ENCODE measurements around the gene MAP7. TPM values are rescaled to one million over a fixed set of nuclear protein-coding genes. Genes with fewer than 3 reads are reported as not detected.

MAP7 gene
- total RNA-seq, 1 experiment from 2014 or later = not detected

GRCh38 chr6:136566851-136567250 lies 16.6 kb upstream of the MAP7 start:
- in situ Hi-C loops (cut with HindIII; ENCODE audit: low sequenced_read_pairs) = no loop called here
- no peak for DNase-seq (ENCODE audit: low spot score)

DNA sequence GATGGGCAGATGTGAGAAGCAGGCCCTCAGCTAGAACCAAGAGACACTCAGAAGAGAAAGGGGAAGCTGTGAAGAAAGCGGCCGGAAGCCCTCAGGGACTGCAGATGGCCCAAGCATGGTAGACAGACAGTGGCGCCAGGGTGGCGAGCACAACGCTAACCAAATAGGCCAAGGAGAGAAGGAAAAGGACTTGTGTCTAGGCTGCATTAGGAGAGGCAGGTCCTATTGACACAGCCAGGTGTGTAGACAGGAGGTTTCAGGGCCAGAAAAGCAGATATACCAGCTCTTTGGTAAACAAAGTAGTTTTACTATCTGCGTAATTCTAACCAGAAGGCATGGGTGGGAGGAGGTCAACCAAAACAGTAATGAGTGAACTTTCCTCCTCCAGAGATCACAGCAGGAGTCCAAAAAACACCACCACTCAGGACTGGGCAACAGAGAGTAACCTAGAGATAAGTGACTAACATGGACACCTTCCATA lies 15.8 kb upstream of the MAP7 start:
- in situ Hi-C loops (cut with HindIII; ENCODE audit: low sequenced_read_pairs) = no loop called here
- no peak for DNase-seq (ENCODE audit: low spot score)

- DNase-seq (ENCODE audit: low spot score) = no peak
- in situ Hi-C loops (cut with HindIII; ENCODE audit: low sequenced_read_pairs) = no loop called here
These were observed 14.0 kb upstream of the MAP7 start for GRCh38 chr6:136564180-136564579.

GRCh38 chr6:136563386-136564152 lies 13.3 kb upstream of the MAP7 start:
- no peak for DNase-seq (ENCODE audit: low spot score)
- in situ Hi-C loops (cut with HindIII; ENCODE audit: low sequenced_read_pairs) = no loop called here

GRCh38 chr6:136562211-136562610 lies 12.0 kb upstream of the MAP7 start:
- in situ Hi-C loops (cut with HindIII; ENCODE audit: low sequenced_read_pairs) = no loop called here
- DNase-seq (ENCODE audit: low spot score) = no peak

GRCh38 chr6:136553166-136553787 lies 3.1 kb upstream of the MAP7 start:
- in situ Hi-C loops (cut with HindIII; ENCODE audit: low sequenced_read_pairs) = no loop called here
- no peak for DNase-seq (ENCODE audit: low spot score)

GRCh38 chr6:136552054-136552453 lies 1.8 kb upstream of the MAP7 start:
- DNase-seq (ENCODE audit: low spot score) = no peak
- in situ Hi-C loops (cut with HindIII; ENCODE audit: low sequenced_read_pairs) = no loop called here

- peak; percentile 33 for DNase-seq (ENCODE audit: low spot score)
- in situ Hi-C loops (cut with HindIII; ENCODE audit: low sequenced_read_pairs) = no loop called here
These were observed 881 bp upstream of the MAP7 start for GRCh38 chr6:136551103-136551502.

DNA sequence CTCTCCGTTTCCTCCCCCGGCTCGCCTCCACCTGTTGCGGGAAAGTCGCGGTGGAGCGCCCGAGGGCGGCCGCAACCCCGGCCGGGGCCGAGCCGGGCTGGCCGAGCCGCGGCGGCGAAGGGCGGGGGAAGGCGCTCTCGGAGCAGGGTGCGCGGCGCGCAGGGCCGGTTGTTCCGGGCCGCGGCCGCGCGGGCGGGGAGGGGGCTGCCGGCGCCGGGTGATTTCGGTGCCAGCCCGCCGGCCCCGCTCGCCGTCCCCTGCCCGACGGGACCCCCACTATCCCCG lies 235 bp downstream of the MAP7 start:
- DNase-seq (ENCODE audit: low spot score) = no peak
- in situ Hi-C loops (cut with HindIII; ENCODE audit: low sequenced_read_pairs) = no loop called here

- in situ Hi-C loops (cut with HindIII; ENCODE audit: low sequenced_read_pairs) = no loop called here
- peak; percentile 27 for DNase-seq (ENCODE audit: low spot score)
These were observed 750 bp downstream of the MAP7 start for GRCh38 chr6:136549300-136550044.

DNA sequence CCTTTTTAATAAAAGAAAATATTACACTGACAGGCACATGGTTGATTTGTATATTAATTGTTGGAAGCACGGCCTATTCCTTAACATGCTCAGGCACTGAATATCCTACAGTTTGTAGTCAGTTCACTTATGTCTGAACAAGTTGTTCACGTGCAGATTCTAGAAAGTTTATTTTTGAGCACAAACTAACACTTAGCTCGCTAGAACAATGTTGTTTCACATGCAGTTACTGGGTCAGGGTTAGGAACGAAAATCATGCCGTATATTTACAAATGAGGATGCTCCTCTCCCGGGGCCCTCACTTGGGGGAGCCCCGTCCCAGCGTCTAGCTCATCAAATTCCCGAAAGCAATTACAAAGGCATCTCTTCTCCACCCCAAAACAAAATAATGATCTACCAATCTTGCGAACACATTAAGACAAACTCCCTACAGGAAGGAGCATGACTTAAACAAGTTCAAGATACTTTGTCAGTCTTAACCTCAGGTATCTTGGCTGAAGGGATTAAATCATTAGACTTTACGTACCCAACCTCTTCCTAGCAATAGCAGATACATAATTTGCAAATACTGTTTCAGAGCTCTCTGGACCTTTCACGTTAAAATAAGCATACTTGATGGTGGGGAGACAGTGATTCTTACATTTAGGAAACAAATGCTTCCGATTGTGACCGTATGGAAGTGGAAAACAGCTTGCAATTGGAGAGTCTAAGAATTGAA lies 1.5 kb downstream of the MAP7 start:
- peak; percentile 21 for DNase-seq (ENCODE audit: low spot score)
- in situ Hi-C loops (cut with HindIII; ENCODE audit: low sequenced_read_pairs) = no loop called here

- in situ Hi-C loops (cut with HindIII; ENCODE audit: low sequenced_read_pairs) = no loop called here
- no peak for DNase-seq (ENCODE audit: low spot score)
These were observed 2.4 kb downstream of the MAP7 start for GRCh38 chr6:136547871-136548270.

DNA sequence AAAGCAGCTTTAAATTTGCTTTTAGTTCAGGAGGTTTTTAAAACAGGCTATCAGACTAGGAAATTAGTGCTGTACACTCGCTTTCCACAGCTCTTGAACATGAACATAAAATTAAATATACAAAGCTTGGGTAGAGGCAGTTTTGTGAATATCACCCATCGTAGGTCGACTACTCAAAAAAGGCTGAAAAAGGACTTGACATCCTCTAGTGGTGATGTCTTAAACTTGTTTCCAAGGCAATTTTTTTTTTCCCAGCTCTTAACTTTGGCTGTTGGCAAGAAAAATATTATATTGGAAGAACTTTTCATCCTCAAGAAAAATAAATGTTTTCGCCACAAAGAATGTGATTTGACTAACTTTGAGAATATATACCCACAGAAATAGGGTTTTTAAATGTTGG lies 2.9 kb downstream of the MAP7 start:
- peak; percentile 71 for DNase-seq (ENCODE audit: low spot score)
- in situ Hi-C loops (cut with HindIII; ENCODE audit: low sequenced_read_pairs) = no loop called here

DNA sequence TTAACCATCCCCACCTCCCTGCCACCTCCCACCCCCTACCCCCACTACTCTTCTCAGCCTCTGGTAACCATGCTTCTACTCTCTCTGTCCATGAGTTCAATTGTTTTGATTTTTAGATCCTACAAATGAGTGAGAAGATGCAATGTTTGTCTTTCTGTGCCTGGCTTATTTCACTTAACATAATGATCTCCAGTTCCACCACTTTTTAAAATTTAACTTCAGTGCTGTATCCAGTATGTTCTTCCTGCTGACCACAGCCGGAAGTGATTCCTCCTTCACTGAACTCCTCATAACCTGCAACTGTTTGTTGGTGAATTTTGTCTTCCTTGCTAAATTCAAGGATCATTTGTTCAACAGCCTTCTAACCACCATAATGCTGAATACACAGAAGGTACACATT lies 3.9 kb downstream of the MAP7 start:
- DNase-seq (ENCODE audit: low spot score) = no peak
- in situ Hi-C loops (cut with HindIII; ENCODE audit: low sequenced_read_pairs) = no loop called here

DNA sequence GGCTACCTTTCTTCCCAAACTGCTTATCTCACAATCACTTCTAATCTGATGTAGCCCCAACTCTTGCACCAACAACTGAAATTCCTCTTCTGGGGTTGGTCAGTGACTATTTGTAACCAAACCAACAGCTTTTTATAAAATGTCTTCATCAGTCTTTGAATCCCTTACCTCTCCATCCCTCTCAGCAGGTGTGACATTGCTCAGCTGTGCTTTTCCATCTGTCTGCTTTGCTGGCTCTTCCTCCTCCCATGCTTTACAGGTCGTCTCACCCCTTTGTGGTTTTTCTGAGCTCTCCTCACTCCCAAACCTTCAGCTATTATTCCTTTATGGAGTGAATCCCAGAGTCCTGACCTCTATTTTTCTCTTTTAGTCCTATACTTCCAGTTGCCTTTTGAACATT lies 5.9 kb downstream of the MAP7 start:
- peak; percentile 96 for DNase-seq (ENCODE audit: low spot score)
- in situ Hi-C loops (cut with HindIII; ENCODE audit: low sequenced_read_pairs) = no loop called here

GRCh38 chr6:136541395-136541794 lies 8.8 kb downstream of the MAP7 start:
- in situ Hi-C loops (cut with HindIII; ENCODE audit: low sequenced_read_pairs) = no loop called here
- DNase-seq (ENCODE audit: low spot score) = peak; percentile 26

DNA sequence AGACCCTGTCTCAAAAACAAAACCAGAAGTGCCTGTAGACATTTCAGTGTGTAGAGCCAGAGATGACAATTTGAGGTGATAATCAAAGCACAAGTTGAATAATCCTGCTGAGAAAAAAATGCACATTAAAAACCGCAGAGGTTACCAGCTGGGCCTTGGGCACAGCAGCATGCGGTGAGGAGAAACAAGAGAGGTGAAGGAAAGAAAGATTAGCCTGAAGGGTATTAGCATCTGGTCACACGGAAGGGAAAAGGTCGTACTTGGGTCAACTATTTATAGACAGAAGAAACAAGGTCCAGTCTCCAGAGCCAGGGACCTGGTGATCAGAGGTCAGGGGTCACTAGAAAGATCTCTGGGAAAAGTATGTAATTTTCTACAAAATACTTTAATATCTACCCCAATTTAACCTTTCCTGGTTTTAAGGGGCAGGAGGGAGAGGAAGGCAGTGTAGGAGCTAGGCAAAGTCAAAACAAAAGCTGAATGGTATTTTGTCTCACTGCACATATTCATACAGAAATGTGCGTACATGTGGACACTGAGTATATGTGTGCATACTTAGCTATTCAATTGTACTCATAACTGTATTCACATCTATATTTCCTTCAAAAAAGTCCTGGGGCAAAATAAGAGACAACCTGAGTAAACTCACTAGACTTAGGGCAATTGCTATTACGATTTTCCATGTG lies 10.1 kb downstream of the MAP7 start:
- no peak for DNase-seq (ENCODE audit: low spot score)

DNA sequence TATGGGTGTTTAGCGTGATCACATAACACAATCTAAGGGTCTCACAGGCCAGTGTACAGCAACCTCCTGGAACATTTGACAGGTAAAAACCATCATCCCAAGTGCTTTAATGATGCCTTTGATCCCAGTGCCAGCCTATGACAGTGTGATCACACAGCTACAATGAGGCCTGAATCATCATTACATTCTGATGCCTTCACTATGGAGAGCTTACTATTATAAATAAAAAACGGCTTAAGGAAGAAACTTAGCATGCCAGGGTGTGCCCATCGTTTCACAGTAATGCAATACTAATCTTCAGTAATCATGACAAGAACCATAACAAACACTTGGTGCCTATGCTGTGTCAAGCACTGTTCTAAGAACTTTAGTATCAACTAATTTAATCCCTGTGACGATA lies 11.4 kb downstream of the MAP7 start:
- in situ Hi-C loops (cut with HindIII; ENCODE audit: low sequenced_read_pairs) = no loop called here
- no peak for DNase-seq (ENCODE audit: low spot score)

More for the DNA sequence above, 10.1 kb downstream of the MAP7 start:
- in situ Hi-C loops (cut with HindIII; ENCODE audit: low sequenced_read_pairs) = no loop called here
